ENCODE measurements around the gene ZBTB16.

The ZBTB16 gene

DNA sequence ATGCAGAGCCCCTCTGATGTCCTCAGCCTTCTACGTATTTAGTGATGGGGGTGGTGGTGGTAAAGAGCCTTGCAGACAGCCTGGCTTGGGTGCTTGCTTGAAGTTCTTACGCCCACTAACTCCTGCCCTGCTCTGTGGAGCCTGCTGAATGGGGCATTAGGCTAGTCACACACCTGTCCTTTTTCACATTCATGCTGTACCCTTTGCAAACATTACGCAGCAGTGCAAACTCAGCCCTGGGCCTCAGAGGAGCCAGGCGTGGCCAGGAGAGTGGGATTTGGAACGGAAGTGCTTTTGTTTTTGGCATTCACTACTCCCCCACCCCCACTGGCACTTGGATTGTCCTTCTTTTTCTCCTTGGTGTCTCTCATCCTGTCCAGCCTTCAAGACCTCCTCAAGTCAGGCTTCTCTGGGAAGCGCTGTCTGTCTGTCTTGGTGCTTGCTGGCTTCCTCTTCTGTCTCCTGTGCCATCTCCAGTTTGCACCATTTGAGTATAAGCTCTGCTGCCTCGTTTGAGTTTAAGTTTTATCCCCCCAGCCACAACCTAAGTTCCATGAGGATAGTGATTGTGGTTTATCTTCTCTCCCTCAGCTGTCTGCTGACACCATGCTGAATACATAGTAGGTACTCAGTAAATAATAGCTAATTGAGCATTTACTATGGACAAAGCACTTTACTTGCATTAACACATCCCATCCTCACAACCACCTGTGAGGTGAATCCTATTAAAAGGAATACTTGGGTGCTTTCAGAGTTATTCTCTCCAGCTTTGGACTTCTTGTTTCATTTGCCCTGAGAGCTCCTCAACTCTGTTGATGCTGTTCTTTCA, 26.7 kb downstream of the ZBTB16 start:
- DNase-seq = no peak

DNA sequence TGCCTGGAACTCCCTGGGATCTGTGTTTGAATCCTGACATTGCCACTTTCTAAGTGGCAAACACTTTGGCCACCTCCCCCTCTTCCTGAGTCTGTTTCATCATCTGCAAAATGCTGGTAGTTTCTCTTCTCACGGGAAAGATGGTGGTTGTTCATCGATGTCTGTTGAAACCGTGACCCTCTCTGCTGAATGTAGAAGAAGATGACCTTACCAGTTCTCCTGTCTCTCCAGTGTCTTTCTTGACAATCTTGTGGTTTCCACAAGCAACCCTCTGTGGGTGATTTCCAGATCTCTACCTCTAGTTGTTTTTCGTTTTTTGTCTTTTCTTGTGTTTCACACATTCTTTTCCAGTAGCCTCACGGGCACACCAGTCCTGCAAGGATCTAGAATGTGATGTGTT, 27.5 kb downstream of the ZBTB16 start:
- DNase-seq = no peak

DNA sequence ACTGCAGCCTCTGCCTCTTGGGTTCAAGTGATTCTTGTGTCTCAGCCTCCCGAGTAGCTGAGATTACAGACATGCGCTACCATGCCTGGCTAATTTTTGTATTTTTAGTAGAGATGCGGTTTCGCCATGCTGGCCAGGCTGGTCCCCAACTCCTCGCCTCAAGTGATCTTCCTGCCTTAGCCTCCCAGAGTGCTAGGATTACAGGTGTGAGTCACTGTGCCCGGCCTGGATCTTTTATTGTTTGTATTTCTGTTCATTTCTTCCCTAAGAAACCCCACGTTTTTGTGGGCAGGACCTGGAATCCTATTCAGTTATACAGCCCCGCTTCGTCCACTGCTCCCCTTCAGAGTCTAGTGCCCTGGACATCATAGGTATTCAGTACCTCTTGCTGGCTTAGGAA, 28.7 kb downstream of the ZBTB16 start:
- DNase-seq = no peak

DNA sequence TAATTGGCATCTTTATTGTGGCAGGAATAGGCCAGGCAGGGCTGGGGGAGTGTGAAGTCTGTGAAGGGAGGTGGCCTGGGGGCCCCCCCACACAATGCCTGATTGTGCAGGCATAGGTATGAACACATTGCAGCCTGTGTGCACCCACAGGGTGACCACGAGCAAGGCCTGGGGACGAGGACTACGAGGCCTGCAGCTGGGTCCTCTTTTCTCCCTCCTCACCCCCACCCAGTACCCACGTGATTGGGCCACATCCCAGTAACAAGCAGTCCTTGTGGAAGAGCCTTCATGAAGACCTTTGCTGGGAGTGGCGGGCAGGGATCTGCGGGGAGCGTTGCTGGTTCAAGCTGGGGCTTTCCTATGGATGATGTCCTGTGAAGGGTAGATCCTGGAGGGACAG, 29.3 kb downstream of the ZBTB16 start:
- DNase-seq = no peak

DNA sequence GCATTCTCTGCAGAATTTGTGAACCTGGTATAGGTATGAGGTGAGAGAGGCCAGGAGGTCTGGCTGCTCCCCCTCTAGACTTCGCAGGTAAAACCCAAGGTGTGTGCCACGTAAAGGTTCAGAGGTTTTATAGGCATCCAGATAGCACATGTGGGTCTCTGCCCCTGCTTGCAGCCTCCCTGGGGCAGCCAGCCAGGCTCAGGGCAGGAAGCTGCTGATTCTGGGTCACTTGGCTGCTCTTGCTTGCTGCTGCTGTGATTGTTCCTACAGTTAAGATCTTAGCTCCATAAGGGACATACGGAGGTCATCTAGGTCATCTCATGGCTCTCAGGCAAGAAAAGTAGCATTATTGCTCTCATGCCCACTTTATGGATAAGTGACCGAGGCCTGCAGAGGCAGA, 30.2 kb downstream of the ZBTB16 start:
- DNase-seq = no peak

DNA sequence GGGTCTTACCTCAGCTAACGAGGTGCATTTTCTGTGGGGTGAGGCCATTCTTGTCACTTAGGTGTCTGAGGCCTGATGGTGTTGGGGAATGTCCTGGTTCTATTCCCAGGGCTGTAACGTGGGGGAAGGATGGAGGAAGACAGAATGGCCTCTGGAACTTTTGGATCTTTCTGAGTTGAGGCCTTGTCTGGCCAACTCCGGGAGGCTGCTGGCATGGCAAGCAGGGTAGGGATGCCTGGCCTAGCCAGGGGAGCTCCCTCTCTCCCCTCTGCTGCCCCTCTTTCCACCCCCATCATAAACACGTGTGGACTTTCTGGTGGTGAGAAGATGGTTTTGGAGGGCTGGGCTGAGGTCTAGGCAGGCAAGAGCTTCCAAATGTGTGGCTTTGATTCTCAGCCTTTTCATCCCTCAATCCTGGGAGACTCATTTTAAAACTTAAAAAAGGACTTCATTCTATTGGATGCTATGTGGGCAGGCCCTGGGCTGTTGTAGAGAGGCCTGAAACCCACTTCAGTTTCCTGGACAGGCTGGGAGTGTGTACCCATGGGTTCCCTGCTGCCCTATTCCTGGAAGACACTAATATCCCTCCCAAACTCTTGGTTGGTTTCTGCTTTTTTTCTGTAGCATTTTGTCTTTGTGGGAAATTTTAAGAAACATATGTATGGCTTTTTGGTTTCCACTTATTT, 30.9 kb downstream of the ZBTB16 start:
- no peak for DNase-seq

DNA sequence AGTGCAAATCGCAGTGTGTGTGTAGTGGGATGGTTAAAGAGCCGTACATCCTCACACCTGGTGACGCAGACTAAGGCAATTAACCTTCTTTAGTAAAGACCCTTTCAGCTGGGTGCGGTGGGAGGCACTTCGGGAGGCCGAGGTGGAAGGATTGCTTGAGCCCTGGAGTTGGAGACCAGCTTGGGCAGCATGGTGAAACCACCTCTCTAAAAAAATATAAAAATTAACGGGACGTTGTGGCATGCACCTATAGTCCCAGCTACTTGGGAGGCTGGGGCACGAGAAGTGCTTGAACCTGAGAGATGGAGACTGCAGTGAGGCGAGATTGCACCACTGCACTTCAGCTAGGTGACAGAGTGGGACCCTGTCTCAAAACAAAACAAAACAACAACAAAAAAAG, 31.5 kb downstream of the ZBTB16 start:
- no peak for DNase-seq

DNA sequence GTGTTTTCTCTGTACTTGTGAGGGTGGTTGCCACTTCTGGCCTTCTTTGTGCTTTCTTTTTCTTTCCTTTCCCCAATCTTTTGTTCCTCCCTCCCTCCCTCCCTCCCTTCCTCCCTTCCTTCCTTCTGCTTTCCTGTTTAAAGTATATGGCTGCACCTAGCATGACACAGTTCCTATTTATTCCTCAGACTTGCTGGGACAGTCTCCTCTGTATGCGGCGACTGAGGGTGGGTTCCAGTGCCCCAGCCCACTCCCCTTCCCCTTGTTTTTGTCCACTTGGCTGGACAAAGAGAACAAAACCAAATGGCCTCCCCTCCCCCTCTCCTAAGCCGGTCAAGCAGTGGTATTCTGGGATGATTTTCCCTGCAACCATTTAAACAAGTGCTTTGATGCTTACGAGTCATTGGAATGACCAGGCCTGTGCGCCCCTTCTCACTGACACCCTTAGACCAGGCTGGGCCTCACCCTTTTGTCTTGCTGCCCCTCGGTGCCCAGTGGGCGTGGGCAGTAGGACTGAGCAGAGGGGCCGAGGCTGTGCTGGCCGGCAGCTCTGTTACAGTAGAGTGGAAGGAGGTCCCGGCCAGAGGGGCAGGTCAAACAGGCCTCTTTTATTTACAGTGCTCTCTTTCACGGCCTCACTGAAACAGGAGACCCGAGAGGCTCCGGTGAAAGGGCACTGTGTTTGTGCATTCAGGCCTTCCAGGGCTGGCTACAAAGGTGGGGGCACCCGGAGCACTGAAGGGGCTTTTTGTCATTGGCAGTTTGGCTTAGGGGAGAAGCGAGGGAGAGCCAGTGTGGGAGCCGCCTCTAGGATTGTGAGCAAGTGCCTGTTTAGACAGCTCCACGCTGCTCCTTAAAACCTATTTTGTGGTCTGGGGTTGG, 32.2 kb downstream of the ZBTB16 start:
- no peak for DNase-seq

DNA sequence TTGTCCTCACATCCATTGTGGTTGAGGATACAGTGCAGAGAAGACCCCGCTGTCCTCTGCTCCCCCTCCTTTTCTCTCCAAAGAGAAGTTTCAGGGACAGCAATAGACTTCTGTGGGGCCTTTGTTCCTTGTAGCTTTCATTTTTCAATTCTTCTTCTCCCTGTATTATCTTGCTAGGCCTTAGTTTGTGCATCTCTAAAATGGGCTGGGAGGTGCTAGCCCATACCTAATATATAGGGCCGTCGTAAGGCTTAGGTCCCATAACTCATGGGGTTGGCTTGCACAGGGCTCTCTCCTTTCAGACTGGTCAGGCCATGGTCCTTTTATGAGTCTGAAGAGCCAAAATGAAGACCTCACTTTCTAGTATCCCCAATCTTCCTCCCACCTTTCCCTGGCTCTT, 33.0 kb downstream of the ZBTB16 start:
- DNase-seq = no peak

DNA sequence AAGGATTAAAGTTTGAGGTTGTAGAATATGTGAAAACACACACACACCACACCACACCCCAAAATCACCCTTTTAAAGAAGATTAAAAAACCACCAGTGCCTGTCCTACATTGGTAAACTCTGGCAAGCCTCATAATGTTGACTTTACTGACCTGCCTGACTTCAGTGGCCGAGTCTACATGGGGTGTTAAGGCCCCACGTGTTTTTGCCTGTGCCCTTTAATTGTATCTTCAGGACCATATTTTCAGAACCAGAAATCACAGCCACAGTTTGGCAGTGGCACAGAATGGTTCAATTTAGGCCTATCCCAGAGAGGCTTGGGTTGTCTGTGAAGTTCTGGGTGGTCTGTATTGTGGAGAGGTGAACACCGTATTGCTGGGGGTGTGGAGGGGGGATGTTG, 33.4 kb downstream of the ZBTB16 start:
- no peak for DNase-seq

DNA sequence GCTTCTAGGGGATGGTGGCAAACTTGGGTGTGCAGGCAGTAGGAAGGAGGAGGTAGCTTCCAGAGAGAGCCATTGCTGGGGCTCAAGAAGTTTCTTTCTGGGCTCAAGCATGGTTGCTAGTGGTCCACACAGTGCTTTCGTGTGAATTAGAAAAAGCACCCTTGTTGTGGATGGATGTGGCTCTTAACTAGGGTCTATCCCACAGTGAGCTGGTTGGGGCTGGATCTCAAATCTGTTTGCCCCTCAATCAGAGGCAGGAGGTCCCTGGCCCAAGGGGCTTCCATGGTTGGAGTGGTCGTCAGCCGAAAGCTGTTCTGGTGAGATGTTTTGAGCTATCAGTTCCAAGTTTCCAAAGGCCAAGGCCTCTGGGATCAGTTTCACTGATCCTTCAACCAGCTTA, 35.0 kb downstream of the ZBTB16 start:
- no peak for DNase-seq

DNA sequence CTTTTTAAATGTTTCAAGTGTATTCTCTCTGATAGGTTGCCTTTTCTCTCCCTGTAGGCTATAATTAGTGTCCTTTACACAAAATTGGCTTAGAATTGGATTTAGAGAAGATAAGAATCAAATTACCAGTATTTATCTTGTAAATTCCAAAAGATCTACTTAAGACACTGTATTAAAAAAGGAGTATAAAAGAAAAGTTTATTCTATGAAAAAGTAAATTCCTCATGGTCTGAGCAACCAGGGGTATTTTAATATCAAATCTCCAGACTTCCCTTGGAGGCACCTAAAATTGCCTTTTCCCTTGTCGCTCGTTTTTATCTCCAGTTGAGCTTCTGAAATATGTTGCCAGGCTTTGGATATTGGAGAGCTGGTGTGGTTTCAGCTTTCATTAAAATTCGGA, 36.4 kb downstream of the ZBTB16 start:
- no peak for DNase-seq

DNA sequence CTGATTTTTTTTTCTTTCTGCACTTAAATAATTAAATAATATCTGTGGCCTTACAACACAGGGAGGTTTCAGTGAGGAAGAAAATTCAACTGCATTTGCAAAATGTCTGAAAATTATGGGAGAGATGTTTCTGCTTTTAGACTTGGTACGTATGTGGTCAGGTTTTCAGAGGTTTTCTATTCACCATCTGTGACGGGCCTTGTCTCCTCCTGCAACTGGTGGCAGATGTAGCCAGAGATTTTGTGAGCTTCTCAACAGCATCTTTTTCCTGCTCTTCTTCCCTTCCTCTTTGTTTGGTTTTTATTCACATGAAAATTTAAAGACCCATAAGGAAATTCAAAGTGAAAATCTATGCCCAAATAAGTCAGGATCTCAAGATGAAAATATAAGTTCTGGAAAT, 38.3 kb downstream of the ZBTB16 start:
- no peak for DNase-seq

DNA sequence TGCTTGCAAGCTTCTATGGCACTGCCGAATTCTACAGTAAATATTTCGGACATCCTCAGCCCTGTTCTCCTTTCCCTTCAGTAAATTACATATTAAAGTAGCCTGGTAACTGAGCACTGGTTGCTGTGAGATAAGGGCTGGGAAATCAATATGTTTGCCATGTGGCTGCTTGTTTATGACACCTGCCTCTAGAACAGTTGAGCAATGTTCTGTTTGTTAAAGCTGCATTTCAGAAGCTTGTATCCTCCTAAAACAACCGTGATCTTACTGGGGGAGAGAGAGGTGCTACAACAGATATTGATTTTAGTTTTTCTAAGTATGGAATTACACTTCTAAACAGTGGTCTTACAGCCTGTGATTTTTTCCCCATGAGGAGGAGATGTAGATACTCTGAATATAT, 39.4 kb downstream of the ZBTB16 start:
- no peak for DNase-seq

DNA sequence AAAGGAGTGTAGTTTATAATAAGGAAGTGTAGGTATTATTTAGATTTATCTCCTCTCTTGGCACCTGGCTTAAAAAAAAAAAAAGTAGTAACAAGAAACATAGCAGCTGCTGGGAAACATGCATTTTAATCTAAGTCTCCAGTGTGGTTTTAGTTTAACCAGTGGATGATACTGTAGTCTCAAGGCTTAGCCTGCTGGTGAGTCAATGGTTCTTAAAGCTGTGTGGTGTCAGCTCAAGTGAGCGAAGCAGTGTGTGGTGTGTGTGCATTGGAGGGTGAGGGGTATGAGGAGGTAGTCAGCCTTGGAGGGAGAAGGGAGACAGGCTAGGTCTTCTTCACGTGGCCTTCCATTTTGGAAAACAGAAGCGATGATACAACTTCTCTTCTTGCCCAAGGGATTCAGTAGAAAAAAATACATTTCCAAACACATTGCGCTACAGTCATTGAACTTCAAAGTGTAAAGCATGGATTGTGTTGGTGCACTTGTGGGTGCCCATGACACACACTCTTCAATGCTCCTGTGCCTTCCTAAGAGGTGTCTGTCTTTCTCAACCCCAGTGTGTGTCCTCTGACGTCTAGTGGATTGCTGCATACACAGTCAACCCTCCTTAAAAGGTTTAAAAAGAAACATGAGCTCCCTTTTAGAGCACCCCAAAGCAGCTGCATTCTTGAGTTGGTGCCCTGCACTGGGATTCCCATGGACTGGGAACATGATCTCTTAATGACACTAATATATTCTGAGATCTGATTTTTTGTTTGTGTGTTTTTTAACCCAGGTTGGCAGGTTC, 40.1 kb downstream of the ZBTB16 start:
- DNase-seq = no peak

DNA sequence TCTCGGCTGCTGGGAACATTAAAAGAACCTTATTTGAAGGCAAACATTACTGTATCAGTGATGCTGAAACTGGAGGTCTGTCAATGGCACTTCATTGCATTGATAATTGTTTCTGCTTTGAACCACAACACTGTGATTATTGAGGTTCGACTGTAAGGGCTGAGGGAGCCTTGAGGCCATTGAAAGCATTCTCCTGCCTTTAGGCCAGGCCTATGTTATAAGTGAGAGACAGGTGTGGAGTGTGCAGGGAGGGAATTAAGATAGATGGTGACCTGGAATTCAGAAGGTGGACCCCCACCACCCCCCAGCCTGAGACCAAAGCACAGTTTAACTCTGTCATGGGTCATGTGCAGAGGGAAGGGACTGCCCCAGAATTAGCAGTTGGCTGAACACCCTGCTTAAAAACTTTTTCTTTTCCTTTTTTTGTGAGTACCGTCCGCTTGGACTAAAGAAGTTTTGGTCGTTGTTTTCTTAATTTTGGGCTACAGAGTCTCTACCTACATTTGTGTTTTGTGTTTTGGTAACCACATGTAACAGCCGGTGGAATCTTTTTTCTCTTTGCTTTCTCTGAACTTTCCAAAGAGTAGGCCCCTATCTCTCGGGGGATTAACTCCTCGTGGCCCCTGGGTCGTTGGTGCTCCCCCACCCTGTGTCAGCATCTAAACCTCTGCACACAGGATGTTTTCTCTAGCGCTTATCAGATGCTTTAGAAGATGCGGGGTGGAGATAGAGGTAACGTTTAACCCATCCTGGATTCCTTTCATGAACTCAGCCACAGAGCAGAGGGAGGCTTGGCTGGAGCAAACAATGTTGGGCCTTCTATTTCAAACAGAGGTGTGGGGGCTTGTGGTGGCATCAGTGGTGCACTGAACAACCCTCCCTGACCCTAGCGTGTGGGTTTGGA, 43.7 kb downstream of the ZBTB16 start:
- peak in 1 of 2 donors; percentile 35 for DNase-seq

DNA sequence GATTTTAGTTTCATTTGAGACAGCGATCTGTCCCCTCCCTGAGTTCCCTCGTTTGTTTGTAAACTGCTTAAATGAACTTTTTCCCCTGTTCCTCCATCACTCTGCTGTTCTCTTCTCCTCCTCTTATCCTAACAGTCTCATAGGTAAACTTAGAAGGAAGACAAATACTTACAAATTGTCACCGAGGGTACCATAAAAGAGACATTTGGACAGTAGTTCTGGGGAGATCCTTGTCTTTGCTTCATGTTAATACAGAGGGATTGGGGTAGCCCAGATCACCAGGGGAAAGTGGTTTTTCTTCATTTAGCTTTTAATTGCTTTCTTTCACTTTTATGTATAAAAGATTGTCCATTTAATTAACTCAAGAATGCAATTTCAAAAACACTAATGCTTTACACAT, 46.1 kb downstream of the ZBTB16 start:
- no peak for DNase-seq

DNA sequence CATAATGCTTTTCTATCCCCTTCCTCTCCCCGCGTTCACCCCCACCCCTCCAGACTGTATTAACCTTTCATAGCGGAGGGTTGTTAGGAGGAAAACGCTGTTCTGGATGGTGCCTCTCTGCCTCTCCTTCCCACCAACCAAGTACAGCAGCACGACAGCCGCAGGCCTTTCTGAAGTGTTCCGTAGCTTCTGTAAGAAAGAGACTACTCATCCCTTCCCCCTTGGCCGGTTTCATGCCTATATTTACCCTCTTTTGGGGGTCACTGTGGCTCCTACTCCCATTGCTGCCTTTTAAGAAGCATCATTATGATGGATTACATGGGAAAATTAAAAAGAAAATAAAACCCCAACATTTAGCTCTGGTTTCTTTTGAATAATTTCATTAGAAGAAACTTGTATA, 46.5 kb downstream of the ZBTB16 start:
- DNase-seq = no peak

DNA sequence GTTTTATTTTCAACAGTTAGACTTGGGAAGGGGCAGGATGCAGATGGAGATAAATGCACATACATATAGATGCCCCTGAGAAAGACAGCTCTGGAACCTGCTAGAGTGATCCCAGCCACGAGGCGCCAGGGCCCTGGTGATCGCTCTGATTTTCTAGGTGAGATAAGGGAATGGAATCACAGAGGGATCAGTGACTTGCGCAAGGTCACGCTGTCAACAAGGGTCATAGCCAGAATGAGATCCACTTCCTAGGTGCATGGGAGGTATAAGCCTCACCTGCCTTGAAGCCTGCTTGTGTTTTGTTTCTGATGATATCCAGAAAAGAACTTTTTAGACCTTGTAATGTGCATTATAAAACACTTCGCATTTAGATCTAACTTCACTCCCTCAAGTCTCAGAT, 47.5 kb downstream of the ZBTB16 start:
- no peak for DNase-seq

DNA sequence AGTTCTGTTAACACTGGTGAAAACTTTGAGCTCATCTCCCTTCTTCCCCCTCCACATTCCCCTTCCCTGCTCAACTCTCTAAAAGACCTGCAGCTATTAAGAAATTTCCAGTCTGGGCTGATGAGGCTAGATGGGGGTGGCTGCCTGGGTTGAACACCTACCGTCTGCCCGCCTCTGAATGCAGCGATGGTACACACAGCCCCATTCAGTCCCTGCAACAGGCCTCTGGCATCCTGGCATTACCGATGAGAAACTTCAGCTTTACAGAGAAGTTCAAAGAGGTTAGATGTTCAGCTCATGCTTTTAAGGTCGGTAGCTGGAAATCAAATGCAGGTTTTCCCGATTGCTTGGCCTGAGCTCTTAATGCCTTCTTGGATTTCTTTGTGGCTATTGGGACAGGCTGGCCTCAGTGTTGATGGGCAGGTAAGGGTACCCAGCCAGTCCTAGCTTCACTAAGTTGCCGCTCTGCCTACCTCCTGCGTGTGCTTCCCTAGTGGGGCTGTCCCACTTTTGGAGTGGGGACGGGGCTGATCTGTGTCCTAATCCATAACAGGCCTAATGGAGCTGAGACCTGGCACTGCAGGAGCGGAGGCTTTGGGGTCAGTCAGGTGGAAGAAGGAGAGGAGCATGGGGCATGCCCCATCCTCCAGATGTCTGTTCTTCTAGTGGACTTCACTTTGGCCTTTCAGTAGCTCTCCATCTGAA, 49.1 kb downstream of the ZBTB16 start:
- no peak for DNase-seq
